GM12878 (cell line): ENCODE data around the gene IGF2BP2. TPM values are rescaled to one million over a fixed set of nuclear protein-coding genes. Genes with fewer than 3 reads are reported as not detected.

Experiments used
- ATAC-seq: fragments of 200-7000 bp; cut with Tn5 transposase; 3 replicates; pipeline ENCODE4 v1.9.1; 2020; ENCODE audit warnings: mild to moderate bottlenecking, moderate library complexity
- BruUV-seq: library from RNA; stranded (reverse); fragments of 400-500 nt; replicated peaks from 2 replicates; lab custom pipeline; 2021; lab: Mats Ljungman, UMichigan
- CTCF ChIA-PET: fragments of 300-600 bp; sonication (Branson Sonifier 250); formaldehyde crosslinking; extraction: SDS; loops from one replicate; lab custom pipeline; 2021; ENCODE audit warnings: inconsistent platforms; lab: Yijun Ruan, JAX
- POLR2A ChIA-PET: fragments of 350-600 bp; formaldehyde crosslinking; extraction: SDS; loops from one replicate; lab custom pipeline; 2021; ENCODE audit warnings: inconsistent platforms; lab: Charles Lee
- RAD21 ChIA-PET: fragments of 300-600 bp; sonication (Branson Sonifier 250); formaldehyde crosslinking; loops from one replicate; lab custom pipeline; 2023; ENCODE audit warnings: antibody characterized with exemption; ENCODE audit not compliant: unreplicated experiment; lab: Charles Lee
- SMC1A ChIA-PET: fragments of 300-600 bp; sonication (Branson Sonifier 250); formaldehyde crosslinking; loops from one replicate; lab custom pipeline; 2023; ENCODE audit not compliant: unreplicated experiment, uncharacterized antibody; lab: Charles Lee
- DNase-seq: peaks from one replicate; pipeline ENCODE4 v3.0.0-alpha.2; 2011; ENCODE audit warnings: low read depth, low spot score
- FAIRE-seq: peaks from 3 replicates; lab custom pipeline; 2011; peaks lifted over from hg19 to GRCh38; lab: Jason Lieb, UNC
- H2AFZ ChIP-seq: 2 replicates; pipeline ENCODE4 v1.6.0; 2011; ENCODE audit warnings: low read depth, low read length, control low read depth; ENCODE audit not compliant: control insufficient read depth
- H3K27ac ChIP-seq: 2 replicates; pipeline ENCODE4 v1.5.1; 2011; ENCODE audit warnings: control low read depth; ENCODE audit not compliant: control insufficient read depth, insufficient read depth
- H3K27me3 ChIP-seq, 2 experiments: replicated peaks in 1 of 2; 2 replicates each; pipeline versions ENCODE4 v1.6.0 to v1.6.1; 2011; ENCODE audit warnings: low read length in 1 of 2; ENCODE audit not compliant: control insufficient read depth in 2 of 2, insufficient read depth in 2 of 2
- H3K36me3 ChIP-seq, 2 experiments: 2 replicates each; pipeline ENCODE4 v1.5.1; 2011; ENCODE audit warnings: low read length in 1 of 2; ENCODE audit not compliant: control insufficient read depth in 2 of 2, insufficient read depth in 2 of 2
- H3K4me1 ChIP-seq: 2 replicates; pipeline ENCODE4 v1.6.1; 2011; ENCODE audit warnings: mild to moderate bottlenecking, low read length, moderate library complexity, mixed read lengths; ENCODE audit not compliant: control insufficient read depth, insufficient read depth
- H3K4me2 ChIP-seq: 2 replicates; pipeline ENCODE4 v1.6.0; 2011; ENCODE audit warnings: control low read depth; ENCODE audit not compliant: control insufficient read depth, insufficient read depth
- H3K4me3 ChIP-seq: fragments of 200-600 bp; sonication (generic); 2 replicates; pipeline ENCODE4 v1.5.1; 2016
- H3K79me2 ChIP-seq: 2 replicates; pipeline ENCODE4 v1.6.0; 2011; ENCODE audit warnings: low read length; ENCODE audit not compliant: control insufficient read depth, insufficient read depth
- H3K9ac ChIP-seq: 2 replicates; pipeline ENCODE4 v1.8.0; 2011; ENCODE audit warnings: low read length, control low read depth, mixed read lengths; ENCODE audit not compliant: control insufficient read depth, insufficient read depth
- H3K9me3 ChIP-seq: replicated peaks from 3 replicates; pipeline ENCODE4 v1.5.1; 2011; ENCODE audit warnings: mild to moderate bottlenecking, low read length; ENCODE audit not compliant: control insufficient read depth, insufficient read depth
- H4K20me1 ChIP-seq: 2 replicates; pipeline ENCODE4 v1.6.0; 2011; ENCODE audit not compliant: control insufficient read depth, insufficient read depth
- EED ChIP-seq: sonication (generic); IDR thresholded peaks from 2 replicates; pipeline ENCODE4 v1.6.1; 2016; ENCODE audit warnings: antibody characterized with exemption, low read depth
- ETV6 ChIP-seq, 2 experiments: fragments of 450-650 bp in 1 of 2; IDR thresholded peaks in 1 of 2; conservative IDR thresholded peaks in 1 of 2; 2 replicates each; pipeline ENCODE4 v1.6.1; 2014; ENCODE audit warnings: antibody characterized with exemption in 1 of 2, borderline replicate concordance in 1 of 2, low read depth in 1 of 2, mild to moderate bottlenecking in 1 of 2, moderate library complexity in 1 of 2
- JUND ChIP-seq: IDR thresholded peaks from 2 replicates; pipeline ENCODE4 v1.6.1; 2012; ENCODE audit warnings: low read depth, mild to moderate bottlenecking, low read length, improper control_type of control experiment, moderate library complexity
- MYB ChIP-seq: fragments of 150-350 bp; IDR thresholded peaks from 2 replicates; pipeline ENCODE4 v1.6.1; 2014; ENCODE audit warnings: mild to moderate bottlenecking, low read depth, low read length, borderline replicate concordance
- SIX5 ChIP-seq: IDR thresholded peaks from 2 replicates; pipeline ENCODE4 v1.6.1; 2011; ENCODE audit warnings: mild to moderate bottlenecking, low read depth, low read length, moderate library complexity; ENCODE audit not compliant: severe bottlenecking
- SREBF1 ChIP-seq: IDR thresholded peaks from 2 replicates; pipeline ENCODE4 v1.6.1; 2012; ENCODE audit warnings: mild to moderate bottlenecking, low read length
- TARDBP ChIP-seq: IDR thresholded peaks from 2 replicates; pipeline ENCODE4 v1.6.1; 2016; ENCODE audit warnings: borderline replicate concordance
- YBX1 ChIP-seq: fragments of 450-650 bp; IDR thresholded peaks from 2 replicates; pipeline ENCODE4 v1.6.1; 2016; ENCODE audit warnings: antibody characterized with exemption
- ZNF384 ChIP-seq: IDR thresholded peaks from 2 replicates; pipeline ENCODE4 v1.6.1; 2012; ENCODE audit warnings: low read depth, mild to moderate bottlenecking, low read length, improper control_type of control experiment, borderline replicate concordance
- WGBS: methylation state at CpG from one replicate; pipeline ENCODE4 v1.1.6; 2016; ENCODE audit warnings: low lambda C conversion rate; ENCODE audit not compliant: insufficient replicate concordance, insufficient coverage; ENCODE audit errors: missing lambda C conversion rate; 5-methylcytosine and 5-hydroxymethylcytosine counted together
- in situ Hi-C: fragments of 300-500 bp; cut with MboI; formaldehyde crosslinking; loops from 9 replicates; pipeline ENCODE4 v1.14.3; 2018; ENCODE audit warnings: mixed read lengths
- intact Hi-C: fragments of 100-400 bp; cut with micrococcal nuclease; formaldehyde crosslinking; loops from one replicate; pipeline ENCODE4 v1.14.2; 2022; ENCODE audit not compliant: unreplicated experiment
- polyA plus RNA-seq, 11 experiments: library from polyadenylated mRNA; depleted of rRNA in 4 of 11; unstranded in 6 of 11; stranded (reverse) in 5 of 11; fragments of >200 nt; fragmentation: Nextera tagmentation in 4 of 11; fragmentation: Illumina TruSeq in 1 of 11; extraction: Ambion mirVana in 4 of 11; extraction: Trizol in 1 of 11; gene quantifications; 1 replicate in 1 of 11; 2 replicates in 10 of 11; pipeline versions ENCODE4 v1.2.1 to v1.2.3, GENCODE V29; 2011 to 2016; ENCODE audit warnings: inconsistent platforms in 2 of 11, missing spikeins in 2 of 11, low read depth in 1 of 11
- total RNA-seq, 4 experiments: library from RNA; depleted of rRNA in 3 of 4; stranded (reverse); fragments of >200 nt in 3 of 4; fragmentation: Illumina TruSeq in 1 of 4; extraction: Trizol in 1 of 4; gene quantifications; 2 replicates each; pipeline versions ENCODE4 v1.2.1 to v1.2.3, GENCODE V29; 2013 to 2021
- TF ChIP-seq, protein P1 (sequence below): IDR thresholded peaks from 2 replicates; pipeline ENCODE4 v1.6.1; 2011; ENCODE audit warnings: mild to moderate bottlenecking, low read depth, low read length, moderate library complexity; ENCODE audit not compliant: insufficient replicate concordance
- TF ChIP-seq, protein P2 (sequence below): fragments of 150-350 bp; IDR thresholded peaks from 2 replicates; pipeline ENCODE4 v1.6.1; 2014; ENCODE audit warnings: mild to moderate bottlenecking, low read depth, low read length
- TF ChIP-seq, protein P3 (sequence below): fragments of 450-650 bp; IDR thresholded peaks from 2 replicates; pipeline ENCODE4 v1.6.1; 2016; ENCODE audit warnings: mild to moderate bottlenecking
- TF ChIP-seq, protein P4 (sequence below): fragments of 450-650 bp; IDR thresholded peaks from 2 replicates; pipeline ENCODE4 v1.6.1; 2016; ENCODE audit warnings: mild to moderate bottlenecking, moderate library complexity, borderline replicate concordance

Gene IGF2BP2
- total and polyA plus RNA-seq, 10 of the 15 experiments (the other 5 are each of a cell fraction or from before 2014, with no cell fraction given) = 0.25 to 0.72 TPM; not detected in 8

DNA sequence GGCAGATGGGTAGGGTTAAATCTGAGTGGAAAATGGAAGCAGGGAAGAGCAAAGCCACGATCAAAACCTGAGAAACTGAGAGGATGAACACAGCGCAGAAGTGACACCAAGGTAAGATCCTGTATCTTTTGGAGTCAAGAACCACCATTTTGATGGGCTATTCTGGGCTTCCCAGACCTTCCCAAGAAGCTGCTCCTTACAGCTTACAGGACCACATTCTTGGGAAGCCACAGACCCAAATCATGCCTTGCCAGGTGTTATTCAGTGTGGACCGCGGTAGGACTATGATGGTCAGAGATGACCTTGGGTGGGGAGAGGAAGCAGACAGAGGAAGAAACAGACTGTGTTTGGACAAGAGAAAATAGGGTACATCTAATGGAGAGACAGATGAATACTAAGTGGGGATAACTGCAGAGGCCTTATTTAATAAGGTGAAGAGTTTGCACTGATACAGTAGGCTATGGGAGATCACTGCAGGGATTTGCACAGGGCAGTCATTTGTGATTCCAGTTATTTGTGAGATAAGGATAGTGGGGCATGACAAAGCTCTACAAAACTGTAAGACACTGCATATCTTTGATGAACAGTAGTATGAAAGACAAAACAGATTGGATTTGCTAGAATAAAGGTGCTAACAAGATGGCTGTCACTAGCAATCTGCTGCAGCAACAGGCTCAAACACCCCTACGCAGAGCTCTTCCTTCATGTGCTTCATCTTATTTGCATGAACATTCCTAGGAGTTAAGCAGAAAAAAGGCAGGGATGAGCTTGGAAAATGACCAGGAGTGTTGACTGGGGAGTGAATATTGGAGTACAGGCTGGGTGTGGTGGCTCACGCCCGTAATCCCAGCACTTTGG is 105.9 kb downstream of the IGF2BP2 start:
- SMC1A ChIA-PET = no interaction called here
- RAD21 ChIA-PET = no interaction called here
- H4K20me1 ChIP-seq = no peaks in the 10 kb centered on the region
- H3K4me2 ChIP-seq = no peak overlapping the region
- ATAC-seq (no peak), DNase-seq (no peak), FAIRE-seq (no peak)
- no TSS peak for BruUV-seq
- in situ Hi-C loops (no loop called here), intact Hi-C loops (no loop called here)
- H3K9ac ChIP-seq = no peak overlapping the region
- peaks cover 2 to 9% of the 10 kb centered on the region in 2 experiments; a peak in 3 of 4 replicates for H3K27me3 ChIP-seq
- WGBS = 87% methylated on average over 7 of the region's 7 CpGs
- no peaks in the 10 kb centered on the region; the same call in 2 of the 3 replicates for H3K9me3 ChIP-seq
- H3K4me3 ChIP-seq = no peak overlapping the region
- no peaks in the 10 kb centered on the region for H3K36me3 ChIP-seq
- TF ChIP-seq SIX5 = no peak
- TF ChIP-seq TARDBP = no peak
- TF ChIP-seq, protein P1, sequence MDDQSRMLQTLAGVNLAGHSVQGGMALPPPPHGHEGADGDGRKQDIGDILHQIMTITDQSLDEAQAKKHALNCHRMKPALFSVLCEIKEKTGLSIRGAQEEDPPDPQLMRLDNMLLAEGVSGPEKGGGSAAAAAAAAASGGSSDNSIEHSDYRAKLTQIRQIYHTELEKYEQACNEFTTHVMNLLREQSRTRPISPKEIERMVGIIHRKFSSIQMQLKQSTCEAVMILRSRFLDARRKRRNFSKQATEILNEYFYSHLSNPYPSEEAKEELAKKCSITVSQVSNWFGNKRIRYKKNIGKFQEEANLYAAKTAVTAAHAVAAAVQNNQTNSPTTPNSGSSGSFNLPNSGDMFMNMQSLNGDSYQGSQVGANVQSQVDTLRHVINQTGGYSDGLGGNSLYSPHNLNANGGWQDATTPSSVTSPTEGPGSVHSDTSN = no peak
- no peak for TF ChIP-seq ETV6 (conservative IDR thresholded peaks at IDR 0.05 in 1 of 2, IDR thresholded peaks at IDR 0.05 in 1 of 2; ENCODE audit: borderline replicate concordance in 1 of 2, low read depth in 1 of 2)
- TF ChIP-seq MYB = no peak
- TF ChIP-seq, protein P2, sequence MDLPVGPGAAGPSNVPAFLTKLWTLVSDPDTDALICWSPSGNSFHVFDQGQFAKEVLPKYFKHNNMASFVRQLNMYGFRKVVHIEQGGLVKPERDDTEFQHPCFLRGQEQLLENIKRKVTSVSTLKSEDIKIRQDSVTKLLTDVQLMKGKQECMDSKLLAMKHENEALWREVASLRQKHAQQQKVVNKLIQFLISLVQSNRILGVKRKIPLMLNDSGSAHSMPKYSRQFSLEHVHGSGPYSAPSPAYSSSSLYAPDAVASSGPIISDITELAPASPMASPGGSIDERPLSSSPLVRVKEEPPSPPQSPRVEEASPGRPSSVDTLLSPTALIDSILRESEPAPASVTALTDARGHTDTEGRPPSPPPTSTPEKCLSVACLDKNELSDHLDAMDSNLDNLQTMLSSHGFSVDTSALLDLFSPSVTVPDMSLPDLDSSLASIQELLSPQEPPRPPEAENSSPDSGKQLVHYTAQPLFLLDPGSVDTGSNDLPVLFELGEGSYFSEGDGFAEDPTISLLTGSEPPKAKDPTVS = no peak
- TF ChIP-seq SREBF1 = no peak
- no peak for TF ChIP-seq YBX1
- no peak for TF ChIP-seq JUND
- TF ChIP-seq, protein P3, sequence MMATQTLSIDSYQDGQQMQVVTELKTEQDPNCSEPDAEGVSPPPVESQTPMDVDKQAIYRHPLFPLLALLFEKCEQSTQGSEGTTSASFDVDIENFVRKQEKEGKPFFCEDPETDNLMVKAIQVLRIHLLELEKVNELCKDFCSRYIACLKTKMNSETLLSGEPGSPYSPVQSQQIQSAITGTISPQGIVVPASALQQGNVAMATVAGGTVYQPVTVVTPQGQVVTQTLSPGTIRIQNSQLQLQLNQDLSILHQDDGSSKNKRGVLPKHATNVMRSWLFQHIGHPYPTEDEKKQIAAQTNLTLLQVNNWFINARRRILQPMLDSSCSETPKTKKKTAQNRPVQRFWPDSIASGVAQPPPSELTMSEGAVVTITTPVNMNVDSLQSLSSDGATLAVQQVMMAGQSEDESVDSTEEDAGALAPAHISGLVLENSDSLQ = no peak
- TF ChIP-seq, protein P4, sequence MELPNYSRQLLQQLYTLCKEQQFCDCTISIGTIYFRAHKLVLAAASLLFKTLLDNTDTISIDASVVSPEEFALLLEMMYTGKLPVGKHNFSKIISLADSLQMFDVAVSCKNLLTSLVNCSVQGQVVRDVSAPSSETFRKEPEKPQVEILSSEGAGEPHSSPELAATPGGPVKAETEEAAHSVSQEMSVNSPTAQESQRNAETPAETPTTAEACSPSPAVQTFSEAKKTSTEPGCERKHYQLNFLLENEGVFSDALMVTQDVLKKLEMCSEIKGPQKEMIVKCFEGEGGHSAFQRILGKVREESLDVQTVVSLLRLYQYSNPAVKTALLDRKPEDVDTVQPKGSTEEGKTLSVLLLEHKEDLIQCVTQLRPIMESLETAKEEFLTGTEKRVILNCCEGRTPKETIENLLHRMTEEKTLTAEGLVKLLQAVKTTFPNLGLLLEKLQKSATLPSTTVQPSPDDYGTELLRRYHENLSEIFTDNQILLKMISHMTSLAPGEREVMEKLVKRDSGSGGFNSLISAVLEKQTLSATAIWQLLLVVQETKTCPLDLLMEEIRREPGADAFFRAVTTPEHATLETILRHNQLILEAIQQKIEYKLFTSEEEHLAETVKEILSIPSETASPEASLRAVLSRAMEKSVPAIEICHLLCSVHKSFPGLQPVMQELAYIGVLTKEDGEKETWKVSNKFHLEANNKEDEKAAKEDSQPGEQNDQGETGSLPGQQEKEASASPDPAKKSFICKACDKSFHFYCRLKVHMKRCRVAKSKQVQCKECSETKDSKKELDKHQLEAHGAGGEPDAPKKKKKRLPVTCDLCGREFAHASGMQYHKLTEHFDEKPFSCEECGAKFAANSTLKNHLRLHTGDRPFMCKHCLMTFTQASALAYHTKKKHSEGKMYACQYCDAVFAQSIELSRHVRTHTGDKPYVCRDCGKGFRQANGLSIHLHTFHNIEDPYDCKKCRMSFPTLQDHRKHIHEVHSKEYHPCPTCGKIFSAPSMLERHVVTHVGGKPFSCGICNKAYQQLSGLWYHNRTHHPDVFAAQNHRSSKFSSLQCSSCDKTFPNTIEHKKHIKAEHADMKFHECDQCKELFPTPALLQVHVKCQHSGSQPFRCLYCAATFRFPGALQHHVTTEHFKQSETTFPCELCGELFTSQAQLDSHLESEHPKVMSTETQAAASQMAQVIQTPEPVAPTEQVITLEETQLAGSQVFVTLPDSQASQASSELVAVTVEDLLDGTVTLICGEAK = no peak
- no peak for TF ChIP-seq EED
- TF ChIP-seq ZNF384 = no peak
- POLR2A ChIA-PET = no interaction called here
- H3K27ac ChIP-seq = no peak overlapping the region
- CTCF ChIA-PET = interaction anchor here (0.6 kb wide), 1 partner anchor 637 kb away, joined by 3 read pairs; no protein-coding TSS in a partner anchor
- H3K4me1 ChIP-seq = no peaks in the 10 kb centered on the region
- H2AFZ ChIP-seq = no peak overlapping the region
- no peaks in the 10 kb centered on the region for H3K79me2 ChIP-seq
